Tibial nerve (tissue), 4 donors: ENCODE results near the gene CDH4. TPM values are rescaled to one million over a fixed set of nuclear protein-coding genes. Genes with fewer than 3 reads are reported as not detected.

Experiments
- DNase-seq, 2 donors: peaks; one replicate each; pipeline ENCODE4 v3.0.0-alpha.2; 2019; ENCODE audit warnings: low spot score in 2 of 2
- H3K27ac ChIP-seq, 4 donors: fragments of 200-600 bp; sonication (generic) in 3 of 4; one replicate each; pipeline ENCODE4 v1.5.1; 2017 to 2019; ENCODE audit warnings: mild to moderate bottlenecking in 1 of 4
- H3K27me3 ChIP-seq, 2 donors: fragments of 200-600 bp; sonication (generic) in 1 of 2; one replicate each; pipeline versions ENCODE4 v1.5.1 to v1.6.0; 2017 to 2019
- H3K36me3 ChIP-seq, 3 donors: fragments of 200-600 bp; sonication (generic); one replicate each; pipeline ENCODE4 v1.5.1; 2018 to 2019
- H3K4me1 ChIP-seq, 4 donors: fragments of 200-600 bp; sonication (generic) in 3 of 4; one replicate each; pipeline ENCODE4 v1.5.1; 2017 to 2019
- H3K4me3 ChIP-seq, 4 donors: fragments of 200-600 bp; sonication (generic) in 3 of 4; one replicate each; pipeline ENCODE4 v1.5.1; 2017 to 2019; ENCODE audit warnings: mild to moderate bottlenecking in 1 of 4, moderate library complexity in 1 of 4
- H3K9me3 ChIP-seq, 4 donors: fragments of 200-600 bp; sonication (generic) in 3 of 4; one replicate each; pipeline ENCODE4 v1.5.1; 2017 to 2019
- EP300 ChIP-seq, 2 donors: sonication (generic); formaldehyde crosslinking; IDR thresholded peaks; one replicate each; pipeline ENCODE4 v1.6.1; 2017; ENCODE audit warnings: antibody characterized with exemption in 2 of 2, mild to moderate bottlenecking in 1 of 2
- POLR2A ChIP-seq, 2 donors: fragments of 450-650 bp; IDR thresholded peaks; one replicate each; pipeline ENCODE4 v1.6.1; 2017; ENCODE audit warnings: antibody characterized with exemption in 2 of 2, mild to moderate bottlenecking in 2 of 2, moderate library complexity in 2 of 2
- WGBS, 2 donors: methylation state at CpG; one replicate each; pipeline ENCODE4 v1.1.5; 2018; 5-methylcytosine and 5-hydroxymethylcytosine counted together
- total RNA-seq, 4 donors: library from RNA; depleted of rRNA; stranded (reverse); fragments of >200 nt; gene quantifications; one replicate each; pipeline ENCODE4 v1.1.0, GENCODE V29; 2016
- TF ChIP-seq, protein P1 (sequence below), 5 experiments: fragments of 200-600 bp in 3 of 5; fragments of 450-650 bp in 2 of 5; sonication (generic) in 3 of 5; IDR thresholded peaks; one replicate each; pipeline ENCODE4 v1.5.1; 2016 to 2019; ENCODE audit warnings: antibody characterized with exemption in 5 of 5, mild to moderate bottlenecking in 3 of 5, moderate library complexity in 2 of 5

CDH4 gene
- total RNA-seq, 4 donors from 2014 or later, result 0.78 to 2.3 (median 1.0) TPM

DNA sequence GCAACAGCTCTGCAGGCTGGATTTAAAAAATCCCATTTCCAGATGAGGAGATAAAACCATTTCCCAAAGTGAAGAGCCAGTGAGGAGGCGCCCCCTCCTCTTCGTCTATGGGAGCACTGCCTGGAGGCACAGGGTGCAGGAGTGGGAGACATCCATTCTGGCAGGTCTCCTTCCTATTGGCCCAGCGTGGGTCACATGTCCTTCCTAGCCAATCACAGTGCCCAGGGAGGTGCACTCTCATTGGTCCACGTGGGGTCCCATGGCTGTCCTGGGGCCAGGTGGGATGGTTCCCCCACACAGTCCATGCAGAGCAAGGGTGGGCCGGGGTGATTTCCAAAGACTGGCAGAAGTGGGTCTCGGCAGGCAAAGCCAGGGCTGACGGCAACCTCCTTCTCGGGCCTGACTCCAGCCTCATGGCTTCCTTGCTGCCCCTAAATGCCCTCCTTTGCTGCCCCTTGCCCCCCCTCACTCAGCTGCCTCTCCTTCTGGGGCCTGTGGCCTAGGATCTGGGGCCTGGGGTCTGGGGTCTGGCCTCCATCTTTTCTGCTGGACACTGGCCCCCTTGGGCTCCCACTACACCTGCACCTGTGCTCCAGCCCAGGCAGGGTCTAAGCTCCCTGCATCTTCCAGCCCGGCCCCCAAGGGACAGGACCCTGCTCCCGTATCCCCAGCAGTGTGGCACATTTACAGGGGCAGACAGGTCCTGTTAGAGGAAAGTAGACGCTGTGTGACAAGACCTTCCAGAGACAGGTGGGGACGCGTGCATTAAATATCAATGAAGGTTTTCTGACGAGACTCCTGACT lies 581.9 kb downstream of the CDH4 start:
- no peaks in the 10 kb centered on the region for H3K27me3 ChIP-seq
- DNase-seq, result no peak
- no peaks in the 10 kb centered on the region for H3K4me1 ChIP-seq
- H3K4me3 ChIP-seq, result no peak overlapping the region
- no peak overlapping the region for H3K27ac ChIP-seq
- TF ChIP-seq POLR2A (IDR thresholded peaks at IDR 0.05) (no peak), EP300 (IDR thresholded peaks at IDR 0.05) (no peak)
- TF ChIP-seq, protein P1, sequence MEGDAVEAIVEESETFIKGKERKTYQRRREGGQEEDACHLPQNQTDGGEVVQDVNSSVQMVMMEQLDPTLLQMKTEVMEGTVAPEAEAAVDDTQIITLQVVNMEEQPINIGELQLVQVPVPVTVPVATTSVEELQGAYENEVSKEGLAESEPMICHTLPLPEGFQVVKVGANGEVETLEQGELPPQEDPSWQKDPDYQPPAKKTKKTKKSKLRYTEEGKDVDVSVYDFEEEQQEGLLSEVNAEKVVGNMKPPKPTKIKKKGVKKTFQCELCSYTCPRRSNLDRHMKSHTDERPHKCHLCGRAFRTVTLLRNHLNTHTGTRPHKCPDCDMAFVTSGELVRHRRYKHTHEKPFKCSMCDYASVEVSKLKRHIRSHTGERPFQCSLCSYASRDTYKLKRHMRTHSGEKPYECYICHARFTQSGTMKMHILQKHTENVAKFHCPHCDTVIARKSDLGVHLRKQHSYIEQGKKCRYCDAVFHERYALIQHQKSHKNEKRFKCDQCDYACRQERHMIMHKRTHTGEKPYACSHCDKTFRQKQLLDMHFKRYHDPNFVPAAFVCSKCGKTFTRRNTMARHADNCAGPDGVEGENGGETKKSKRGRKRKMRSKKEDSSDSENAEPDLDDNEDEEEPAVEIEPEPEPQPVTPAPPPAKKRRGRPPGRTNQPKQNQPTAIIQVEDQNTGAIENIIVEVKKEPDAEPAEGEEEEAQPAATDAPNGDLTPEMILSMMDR (IDR thresholded peaks at IDR 0.05), result no peak
- WGBS, 2 donors, result 78 to 83% methylated on average over 14 of the region's 14 CpGs
- no peaks in the 10 kb centered on the region for H3K36me3 ChIP-seq
- no peaks in the 10 kb centered on the region for H3K9me3 ChIP-seq

DNA sequence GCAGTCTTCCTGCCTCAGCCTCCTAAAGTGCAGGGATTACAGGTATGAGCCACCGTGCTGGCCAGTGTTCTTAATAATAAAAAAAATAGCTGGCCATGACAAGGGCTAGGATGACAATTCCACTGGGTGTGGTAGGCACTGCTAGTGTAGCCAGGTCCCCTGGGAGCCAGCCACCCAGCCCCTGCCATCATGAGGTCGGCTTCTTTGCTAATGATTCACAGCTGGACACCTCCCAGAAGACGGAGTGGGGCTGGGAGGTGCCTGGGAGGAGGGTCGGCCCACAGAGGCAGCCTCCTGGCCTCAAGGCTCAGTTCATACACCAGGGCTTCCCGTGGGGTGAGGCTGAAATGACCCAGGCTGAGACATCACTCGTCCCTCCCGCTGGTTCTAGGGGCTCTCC lies 583.2 kb downstream of the CDH4 start:
- H3K36me3 ChIP-seq, result no peaks in the 10 kb centered on the region
- TF ChIP-seq EP300 (IDR thresholded peaks at IDR 0.05), result no peak
- TF ChIP-seq, protein P1 (IDR thresholded peaks at IDR 0.05), result no peak
- no peak for TF ChIP-seq POLR2A (IDR thresholded peaks at IDR 0.05)
- no peak for DNase-seq
- H3K4me3 ChIP-seq, result no peak overlapping the region
- no peaks in the 10 kb centered on the region for H3K27me3 ChIP-seq
- no peaks in the 10 kb centered on the region for H3K4me1 ChIP-seq
- 60 to 70% methylated on average over 6 to 7 of the region's 7 CpGs for WGBS, 2 donors
- H3K9me3 ChIP-seq, result no peaks in the 10 kb centered on the region
- no peak overlapping the region for H3K27ac ChIP-seq

- Histone ChIP-seq H3K9me3 (no peaks in the 10 kb centered on the region), H3K4me3 (no peak overlapping the region), H3K4me1 (no peaks in the 10 kb centered on the region), H3K27ac (no peak overlapping the region), H3K27me3 (no peaks in the 10 kb centered on the region), H3K36me3 (no peaks in the 10 kb centered on the region)
- WGBS, 2 donors, result 78 to 89% methylated on average over 15 to 16 of the region's 16 CpGs
- DNase-seq, result no peak
- TF ChIP-seq POLR2A (IDR thresholded peaks at IDR 0.05) (no peak), EP300 (IDR thresholded peaks at IDR 0.05) (no peak)
- TF ChIP-seq, protein P1 (IDR thresholded peaks at IDR 0.05), result no peak
These were observed 583.8 kb downstream of the CDH4 start for GRCh38 chr20:61835791-61836350.

GRCh38 chr20:61837200-61837599 lies 585.1 kb downstream of the CDH4 start:
- H3K27me3 ChIP-seq, result no peaks in the 10 kb centered on the region
- WGBS, 2 donors, result 70 to 80% methylated on average over 9 of the region's 9 CpGs
- no peaks in the 10 kb centered on the region for H3K9me3 ChIP-seq
- no peak for DNase-seq
- TF ChIP-seq POLR2A (IDR thresholded peaks at IDR 0.05), result no peak
- no peak for TF ChIP-seq EP300 (IDR thresholded peaks at IDR 0.05)
- TF ChIP-seq, protein P1 (IDR thresholded peaks at IDR 0.05), result no peak
- no peaks in the 10 kb centered on the region for H3K4me1 ChIP-seq
- H3K36me3 ChIP-seq, result no peaks in the 10 kb centered on the region
- no peak overlapping the region for H3K4me3 ChIP-seq
- H3K27ac ChIP-seq, result no peak overlapping the region

GRCh38 chr20:61839223-61839911 lies 587.3 kb downstream of the CDH4 start:
- no peak overlapping the region for H3K27ac ChIP-seq
- TF ChIP-seq, protein P1 (IDR thresholded peaks at IDR 0.05), result no peak
- TF ChIP-seq EP300 (IDR thresholded peaks at IDR 0.05) (no peak), POLR2A (IDR thresholded peaks at IDR 0.05) (no peak)
- no peaks in the 10 kb centered on the region for H3K27me3 ChIP-seq
- WGBS, 2 donors, result 87 to 93% methylated on average over 10 of the region's 10 CpGs
- H3K36me3 ChIP-seq, result no peaks in the 10 kb centered on the region
- H3K4me1 ChIP-seq, result no peaks in the 10 kb centered on the region
- DNase-seq, result no peak
- H3K9me3 ChIP-seq, result no peaks in the 10 kb centered on the region
- H3K4me3 ChIP-seq, result no peak overlapping the region
